HL-60 (cell line): ENCODE data around the gene CTDP1.

ENCODE experiments used
- DNase-seq, 2 experiments: peaks; one replicate each; pipeline ENCODE4 v3.0.0-alpha.2; 2010 to 2020; ENCODE audit warnings: low read depth in 1 of 2, low spot score in 1 of 2
- H3K27ac ChIP-seq: fragments of 250-450 bp; sonication (Bioruptor Pico); replicated peaks from 2 replicates; pipeline ENCODE4 v1.5.1; 2020; ENCODE audit warnings: mild to moderate bottlenecking, moderate library complexity
- H3K27me3 ChIP-seq: fragments of 250-450 bp; sonication (Bioruptor Pico); 2 replicates; pipeline ENCODE4 v1.5.1; 2021; ENCODE audit warnings: mild to moderate bottlenecking, moderate library complexity; ENCODE audit not compliant: insufficient read depth, poor library complexity, severe bottlenecking
- H3K4me3 ChIP-seq: replicated peaks from 2 replicates; pipeline ENCODE4 v1.5.1; 2011; ENCODE audit warnings: mild to moderate bottlenecking, control low read depth, low read length; ENCODE audit not compliant: insufficient read depth
- CTCF ChIP-seq: IDR thresholded peaks from one replicate; pipeline ENCODE4 v1.5.1; 2011; ENCODE audit warnings: low read length, control low read depth, inconsistent platforms; ENCODE audit not compliant: insufficient read depth
- GABPA ChIP-seq: IDR thresholded peaks from 2 replicates; pipeline ENCODE4 v1.6.1; 2012; ENCODE audit warnings: low read depth
- POLR2AphosphoS5 ChIP-seq: IDR thresholded peaks from 2 replicates; pipeline ENCODE4 v1.6.1; 2012; ENCODE audit warnings: low read depth
- REST ChIP-seq: IDR thresholded peaks from 2 replicates; pipeline ENCODE4 v1.6.1; 2012; ENCODE audit warnings: low read depth; ENCODE audit not compliant: insufficient replicate concordance
- SPI1 ChIP-seq: IDR thresholded peaks from 2 replicates; pipeline ENCODE4 v1.6.1; 2012; ENCODE audit warnings: low read depth, mild to moderate bottlenecking, borderline replicate concordance

Gene CTDP1

GRCh38 chr18:79631761-79632446, 47.7 kb upstream of the CTDP1 start:
- DNase-seq, result no peak
- no peak overlapping the region for H3K4me3 ChIP-seq
- H3K27ac ChIP-seq, result no peak overlapping the region
- TF ChIP-seq REST (no peak), SPI1 (no peak), CTCF (no peak), GABPA (no peak), POLR2AphosphoS5 (no peak)
- H3K27me3 ChIP-seq, result no peaks in the 10 kb centered on the region

- TF ChIP-seq REST, result no peak
- TF ChIP-seq GABPA, result no peak
- Histone ChIP-seq H3K27me3 (no peaks in the 10 kb centered on the region), H3K27ac (no peak overlapping the region), H3K4me3 (no peak overlapping the region)
- no peak for DNase-seq
These were observed 46.8 kb upstream of the CTDP1 start for GRCh38 chr18:79632765-79633164.

GRCh38 chr18:79634186-79634585, 45.4 kb upstream of the CTDP1 start:
- no peak overlapping the region for H3K4me3 ChIP-seq
- DNase-seq, result no peak

More at GRCh38 chr18:79634186-79634585, 45.4 kb upstream of the CTDP1 start:
- Histone ChIP-seq H3K27ac (no peak overlapping the region), H3K27me3 (no peaks in the 10 kb centered on the region)
- TF ChIP-seq POLR2AphosphoS5, result no peak
- TF ChIP-seq GABPA, result no peak
- TF ChIP-seq REST, result no peak
